NB4 (cell line): Measurements from ENCODE around the gene EFNA3.

ENCODE experiments used
- MYC ChIP-seq: IDR thresholded peaks from 2 replicates; pipeline ENCODE4 v1.6.1; 2011; ENCODE audit warnings: low read depth, low read length
- POLR2A ChIP-seq: IDR thresholded peaks from 2 replicates; pipeline ENCODE4 v1.6.1; 2011; ENCODE audit warnings: mild to moderate bottlenecking; ENCODE audit not compliant: insufficient read length; ENCODE audit errors: extremely low read depth
- TF ChIP-seq, protein P1 (sequence below): IDR thresholded peaks from one replicate; pipeline ENCODE4 v1.5.1; 2012; ENCODE audit warnings: low read depth, low read length

DNA sequence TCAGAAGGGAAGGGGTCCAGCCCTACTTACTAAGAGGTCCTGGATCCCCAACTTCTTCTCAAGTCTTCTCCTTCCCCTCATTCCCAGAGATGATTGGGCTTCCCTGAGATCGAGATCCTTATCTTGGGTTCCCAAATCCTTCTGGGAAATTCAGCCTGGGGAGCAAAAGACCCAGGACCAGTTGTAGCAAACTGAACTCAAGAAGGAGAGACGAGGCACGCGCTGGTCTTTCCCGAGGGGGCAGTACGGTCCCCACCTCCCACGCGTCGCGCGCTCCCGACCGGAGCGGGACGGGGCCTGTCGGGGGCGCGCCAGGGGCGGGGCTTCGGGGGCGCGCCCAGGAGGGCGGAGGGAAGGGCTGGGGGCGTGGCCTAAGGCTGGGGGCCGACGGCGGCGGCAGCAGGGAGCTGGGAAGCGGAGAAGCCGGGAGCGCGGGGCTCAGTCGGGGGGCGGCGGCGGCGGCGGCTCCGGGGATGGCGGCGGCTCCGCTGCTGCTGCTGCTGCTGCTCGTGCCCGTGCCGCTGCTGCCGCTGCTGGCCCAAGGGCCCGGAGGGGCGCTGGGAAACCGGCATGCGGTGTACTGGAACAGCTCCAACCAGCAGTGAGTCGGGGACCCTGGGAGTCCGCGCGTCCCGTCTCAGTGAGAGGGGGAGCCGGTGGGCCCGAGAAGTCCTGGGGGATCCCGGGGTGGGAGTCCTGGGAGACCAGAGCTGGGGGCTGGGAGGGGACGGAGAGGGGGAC lies at the start of gene EFNA3:
- TF ChIP-seq, protein P1, sequence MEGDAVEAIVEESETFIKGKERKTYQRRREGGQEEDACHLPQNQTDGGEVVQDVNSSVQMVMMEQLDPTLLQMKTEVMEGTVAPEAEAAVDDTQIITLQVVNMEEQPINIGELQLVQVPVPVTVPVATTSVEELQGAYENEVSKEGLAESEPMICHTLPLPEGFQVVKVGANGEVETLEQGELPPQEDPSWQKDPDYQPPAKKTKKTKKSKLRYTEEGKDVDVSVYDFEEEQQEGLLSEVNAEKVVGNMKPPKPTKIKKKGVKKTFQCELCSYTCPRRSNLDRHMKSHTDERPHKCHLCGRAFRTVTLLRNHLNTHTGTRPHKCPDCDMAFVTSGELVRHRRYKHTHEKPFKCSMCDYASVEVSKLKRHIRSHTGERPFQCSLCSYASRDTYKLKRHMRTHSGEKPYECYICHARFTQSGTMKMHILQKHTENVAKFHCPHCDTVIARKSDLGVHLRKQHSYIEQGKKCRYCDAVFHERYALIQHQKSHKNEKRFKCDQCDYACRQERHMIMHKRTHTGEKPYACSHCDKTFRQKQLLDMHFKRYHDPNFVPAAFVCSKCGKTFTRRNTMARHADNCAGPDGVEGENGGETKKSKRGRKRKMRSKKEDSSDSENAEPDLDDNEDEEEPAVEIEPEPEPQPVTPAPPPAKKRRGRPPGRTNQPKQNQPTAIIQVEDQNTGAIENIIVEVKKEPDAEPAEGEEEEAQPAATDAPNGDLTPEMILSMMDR = no peak
- TF ChIP-seq MYC = no peak
- no peak for TF ChIP-seq POLR2A
